H1 (cell line): Measurements from ENCODE around the gene GLG1.

Source experiments
- CTCF ChIP-seq, 3 experiments: IDR thresholded peaks; 1 replicate in 2 of 3; 2 replicates in 1 of 3; pipeline versions ENCODE4 v1.5.1 to v1.6.1; 2011; ENCODE audit warnings: low read length in 3 of 3, mild to moderate bottlenecking in 3 of 3, inconsistent platforms in 2 of 3, low read depth in 1 of 3, moderate library complexity in 1 of 3; ENCODE audit not compliant: insufficient read depth in 1 of 3; ENCODE audit errors: control extremely low read depth in 1 of 3
- EP300 ChIP-seq, 2 experiments: IDR thresholded peaks; 1 replicate in 1 of 2; 2 replicates in 1 of 2; pipeline ENCODE4 v1.6.1; 2011 to 2012; ENCODE audit warnings: low read depth in 2 of 2, low read length in 2 of 2, mild to moderate bottlenecking in 2 of 2, borderline replicate concordance in 1 of 2, inconsistent platforms in 1 of 2, moderate library complexity in 1 of 2
- EZH2 ChIP-seq: fragments of 200-600 bp; sonication (generic); IDR thresholded peaks from 2 replicates; pipeline ENCODE4 v1.7.1; 2012; ENCODE audit warnings: low read depth, mild to moderate bottlenecking, moderate library complexity, low read length, inconsistent platforms; ENCODE audit not compliant: severe bottlenecking
- NRF1 ChIP-seq: IDR thresholded peaks from 2 replicates; pipeline ENCODE4 v1.6.1; 2011; ENCODE audit warnings: mild to moderate bottlenecking, low read depth, low read length, improper control_type of control experiment
- POLR2A ChIP-seq, 2 experiments: IDR thresholded peaks; 1 replicate in 1 of 2; 2 replicates in 1 of 2; pipeline ENCODE4 v1.6.1; 2011; ENCODE audit warnings: low read depth in 2 of 2, low read length in 2 of 2, mild to moderate bottlenecking in 2 of 2; ENCODE audit errors: control extremely low read depth in 1 of 2
- POU5F1 ChIP-seq: IDR thresholded peaks from 2 replicates; pipeline ENCODE4 v1.6.1; 2011; ENCODE audit warnings: low read depth, mild to moderate bottlenecking, low read length, moderate library complexity
- RAD21 ChIP-seq, 2 experiments: IDR thresholded peaks in 1 of 2; conservative IDR thresholded peaks in 1 of 2; 2 replicates each; pipeline ENCODE4 v1.6.1; 2011; ENCODE audit warnings: low read depth in 2 of 2, low read length in 2 of 2, improper control_type of control experiment in 1 of 2, inconsistent platforms in 1 of 2, mild to moderate bottlenecking in 1 of 2, moderate library complexity in 1 of 2
- SRF ChIP-seq: IDR thresholded peaks from 2 replicates; pipeline ENCODE4 v1.6.1; 2011; ENCODE audit warnings: mild to moderate bottlenecking, low read depth, low read length, moderate library complexity

- no peak for TF ChIP-seq CTCF (IDR thresholded peaks at IDR 0.05; ENCODE audit: control extremely low read depth in 1 of 3, insufficient read depth in 1 of 3, low read depth in 1 of 3, low read length in 3 of 3)
- no peak for TF ChIP-seq POLR2A (IDR thresholded peaks at IDR 0.05; ENCODE audit: control extremely low read depth in 1 of 2, low read depth in 2 of 2, low read length in 2 of 2)
- TF ChIP-seq EZH2, result no peak
- TF ChIP-seq POU5F1, result no peak
- TF ChIP-seq SRF, result no peak
- TF ChIP-seq EP300 (IDR thresholded peaks at IDR 0.05; ENCODE audit: borderline replicate concordance in 1 of 2, low read depth in 2 of 2, low read length in 2 of 2), result no peak
- no peak for TF ChIP-seq RAD21 (IDR thresholded peaks at IDR 0.05 in 1 of 2, conservative IDR thresholded peaks at IDR 0.05 in 1 of 2; ENCODE audit: low read depth in 2 of 2, low read length in 2 of 2)
- no peak for TF ChIP-seq NRF1
Observed at GRCh38 chr16:74497761-74498160, 109.2 kb downstream of the GLG1 start.
